ENCODE data around the gene GHR. TPM values are rescaled to one million over a fixed set of nuclear protein-coding genes. Genes with fewer than 3 reads are reported as not detected.

Gene GHR
- polyA plus RNA-seq, 1 donor (not counting 4 experiments of a cell fraction or from before 2014, with no cell fraction given) = 1.8 TPM

- Histone ChIP-seq H3K9me3 (ENCODE audit: control insufficient read depth, low read depth, low read length) (no peaks in the 10 kb centered on the region), H3K27me3 (ENCODE audit: control insufficient read depth, extremely low read depth, insufficient read depth, low read length) (no peaks in the 10 kb centered on the region), H2AFZ (ENCODE audit: control insufficient read depth, low read length) (no peak overlapping the region), H3K4me2 (ENCODE audit: control insufficient read depth, extremely low read depth, insufficient read depth, low read depth, low read length) (no peak overlapping the region), H3K27ac (ENCODE audit: control insufficient read depth, insufficient read depth, low read length) (no peak overlapping the region), H3K4me3 (ENCODE audit: control insufficient read depth in 2 of 3, extremely low read depth in 1 of 3, insufficient read depth in 2 of 3, low read depth in 1 of 3, low read length in 3 of 3) (no peak overlapping the region), H4K20me1 (ENCODE audit: control insufficient read depth, extremely low read depth, insufficient read depth, low read length) (no peaks in the 10 kb centered on the region), H3K4me1 (ENCODE audit: control insufficient read depth, extremely low read depth, insufficient read depth, low read length) (no peaks in the 10 kb centered on the region), H3K9me1 (ENCODE audit: control insufficient read depth, extremely low read depth, insufficient read depth, low read length) (no peaks in the 10 kb centered on the region), H3K36me3 (ENCODE audit: control insufficient read depth in 2 of 2, extremely low read depth in 1 of 2, insufficient read depth in 2 of 2, low read length in 2 of 2) (no peaks in the 10 kb centered on the region), H3K79me2 (ENCODE audit: control insufficient read depth, insufficient read depth, low read length) (no peaks in the 10 kb centered on the region), H3K9ac (ENCODE audit: control insufficient read depth, extremely low read depth, insufficient read depth, low read length) (no peak overlapping the region)
- DNase-seq (ENCODE audit: low read depth, low spot score) = no peak
- no peak for FAIRE-seq
- dilution Hi-C loops (cut with MboI; ENCODE audit: extremely low pct_ligation_motif_present, low sequenced_read_pairs) = no loop called here
- no peak for TF ChIP-seq EZH2 (IDR thresholded peaks at IDR 0.05; ENCODE audit: low read length)
- TF ChIP-seq CTCF (optimal IDR thresholded peaks at IDR 0.05 in 1 of 3, IDR thresholded peaks at IDR 0.05 in 1 of 3, conservative IDR thresholded peaks at IDR 0.05 in 1 of 3; ENCODE audit: extremely low read depth in 1 of 3, insufficient read depth in 2 of 3, low read length in 3 of 3) = no peak
Measured at GRCh38 chr5:42751044-42751443, 327.8 kb downstream of the GHR start.

- FAIRE-seq (no peak), DNase-seq (ENCODE audit: low read depth, low spot score) (no peak)
- Histone ChIP-seq H2AFZ (ENCODE audit: control insufficient read depth, low read length) (no peak overlapping the region), H3K9ac (ENCODE audit: control insufficient read depth, extremely low read depth, insufficient read depth, low read length) (no peak overlapping the region), H3K27me3 (ENCODE audit: control insufficient read depth, extremely low read depth, insufficient read depth, low read length) (no peaks in the 10 kb centered on the region), H4K20me1 (ENCODE audit: control insufficient read depth, extremely low read depth, insufficient read depth, low read length) (no peaks in the 10 kb centered on the region), H3K27ac (ENCODE audit: control insufficient read depth, insufficient read depth, low read length) (no peak overlapping the region), H3K9me1 (ENCODE audit: control insufficient read depth, extremely low read depth, insufficient read depth, low read length) (no peaks in the 10 kb centered on the region), H3K4me3 (ENCODE audit: control insufficient read depth in 2 of 3, extremely low read depth in 1 of 3, insufficient read depth in 2 of 3, low read depth in 1 of 3, low read length in 3 of 3) (no peak overlapping the region), H3K36me3 (ENCODE audit: control insufficient read depth in 2 of 2, extremely low read depth in 1 of 2, insufficient read depth in 2 of 2, low read length in 2 of 2) (no peaks in the 10 kb centered on the region), H3K4me1 (ENCODE audit: control insufficient read depth, extremely low read depth, insufficient read depth, low read length) (no peaks in the 10 kb centered on the region), H3K9me3 (ENCODE audit: control insufficient read depth, low read depth, low read length) (no peaks in the 10 kb centered on the region), H3K79me2 (ENCODE audit: control insufficient read depth, insufficient read depth, low read length) (no peaks in the 10 kb centered on the region), H3K4me2 (ENCODE audit: control insufficient read depth, extremely low read depth, insufficient read depth, low read depth, low read length) (no peak overlapping the region)
- dilution Hi-C loops (cut with MboI; ENCODE audit: extremely low pct_ligation_motif_present, low sequenced_read_pairs) = no loop called here
- TF ChIP-seq EZH2 (IDR thresholded peaks at IDR 0.05; ENCODE audit: low read length) (no peak), CTCF (optimal IDR thresholded peaks at IDR 0.05 in 1 of 3, IDR thresholded peaks at IDR 0.05 in 1 of 3, conservative IDR thresholded peaks at IDR 0.05 in 1 of 3; ENCODE audit: extremely low read depth in 1 of 3, insufficient read depth in 2 of 3, low read length in 3 of 3) (no peak)
Measured at GRCh38 chr5:42753099-42753498, 329.9 kb downstream of the GHR start.
